ENCODE data around the gene GFOD1.

DNA sequence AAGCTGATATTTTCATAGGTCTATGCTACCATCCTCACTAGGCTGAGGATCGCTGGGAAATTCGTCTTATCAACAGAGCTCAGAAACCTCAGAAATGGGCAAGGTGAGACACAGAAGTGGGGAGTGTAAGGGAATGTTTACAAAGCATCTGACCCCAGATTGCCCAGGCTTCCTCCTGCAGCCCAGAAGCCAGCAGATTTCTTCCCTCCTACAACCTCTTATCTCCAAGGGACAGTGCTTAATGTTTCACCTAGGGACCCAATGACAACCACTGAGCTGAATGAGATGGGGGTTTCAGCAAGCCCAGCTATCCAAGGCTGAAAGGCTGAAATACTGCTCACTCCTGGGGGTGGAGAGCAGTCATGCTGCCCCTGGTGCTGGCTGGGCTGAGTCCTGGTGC lies 106.6 kb downstream of the GFOD1 start:
- no peak for TF ChIP-seq CTCF (IDR thresholded peaks at IDR 0.05)
- TF ChIP-seq POLR2A (IDR thresholded peaks at IDR 0.05), result no peak
